SU-DHL-6 (cell line): Measurements from ENCODE around the gene HK2.

Experiments
- EZH2phosphoT487 ChIP-seq: fragments of 200-600 bp; sonication (generic), shearing (Covaris generic); conservative IDR thresholded peaks from 2 replicates; pipeline ENCODE4 v1.6.1; 2018; ENCODE audit warnings: mild to moderate bottlenecking, antibody characterized with exemption, low read length, moderate library complexity, mixed read lengths
- TF ChIP-seq, protein P1 (sequence below): fragments of 200-600 bp; sonication (generic); IDR thresholded peaks from one replicate; pipeline ENCODE4 v1.5.1; 2017; ENCODE audit warnings: antibody characterized with exemption, mild to moderate bottlenecking, low read length, moderate library complexity; ENCODE audit not compliant: insufficient read depth, poor library complexity, severe bottlenecking

DNA sequence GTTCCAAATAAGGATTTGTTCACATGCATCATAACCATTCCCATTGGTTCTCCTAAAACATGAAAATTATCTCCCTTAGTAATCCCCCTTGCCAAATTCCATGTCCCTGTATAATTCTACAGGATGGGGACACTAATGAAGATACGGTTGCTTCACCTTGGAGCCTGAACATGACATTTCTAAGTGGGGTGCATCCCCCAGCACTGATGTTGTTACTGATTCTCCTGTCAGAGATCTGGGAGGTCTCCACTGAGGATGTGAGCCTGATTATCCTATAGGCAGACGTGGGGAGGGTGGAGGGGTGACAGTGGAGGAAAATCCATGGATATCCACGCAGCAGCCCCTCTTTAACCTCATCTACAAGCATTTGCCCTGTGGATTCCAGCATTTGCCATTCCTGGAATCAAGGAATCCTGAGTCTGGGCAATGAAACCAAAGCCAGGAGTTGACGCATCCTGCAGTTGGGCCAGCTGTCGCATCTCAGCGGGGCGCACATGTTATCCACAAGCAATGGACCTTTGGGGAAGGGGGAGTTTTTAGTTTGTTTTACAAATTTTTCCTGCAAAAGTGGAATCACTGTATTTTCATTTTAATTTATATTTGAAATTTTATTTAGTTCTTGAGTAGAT lies 57.3 kb downstream of the HK2 start:
- TF ChIP-seq EZH2phosphoT487 = no peak
- TF ChIP-seq, protein P1, sequence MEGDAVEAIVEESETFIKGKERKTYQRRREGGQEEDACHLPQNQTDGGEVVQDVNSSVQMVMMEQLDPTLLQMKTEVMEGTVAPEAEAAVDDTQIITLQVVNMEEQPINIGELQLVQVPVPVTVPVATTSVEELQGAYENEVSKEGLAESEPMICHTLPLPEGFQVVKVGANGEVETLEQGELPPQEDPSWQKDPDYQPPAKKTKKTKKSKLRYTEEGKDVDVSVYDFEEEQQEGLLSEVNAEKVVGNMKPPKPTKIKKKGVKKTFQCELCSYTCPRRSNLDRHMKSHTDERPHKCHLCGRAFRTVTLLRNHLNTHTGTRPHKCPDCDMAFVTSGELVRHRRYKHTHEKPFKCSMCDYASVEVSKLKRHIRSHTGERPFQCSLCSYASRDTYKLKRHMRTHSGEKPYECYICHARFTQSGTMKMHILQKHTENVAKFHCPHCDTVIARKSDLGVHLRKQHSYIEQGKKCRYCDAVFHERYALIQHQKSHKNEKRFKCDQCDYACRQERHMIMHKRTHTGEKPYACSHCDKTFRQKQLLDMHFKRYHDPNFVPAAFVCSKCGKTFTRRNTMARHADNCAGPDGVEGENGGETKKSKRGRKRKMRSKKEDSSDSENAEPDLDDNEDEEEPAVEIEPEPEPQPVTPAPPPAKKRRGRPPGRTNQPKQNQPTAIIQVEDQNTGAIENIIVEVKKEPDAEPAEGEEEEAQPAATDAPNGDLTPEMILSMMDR = no peak
